ENCODE results near the gene ZFR. TPM values are rescaled to one million over a fixed set of nuclear protein-coding genes. Genes with fewer than 3 reads are reported as not detected.

ZFR gene
- 53.6 to 76.8 TPM (median 56.3 TPM) in 5 replicates for total RNA-seq (2022; extraction: Qiagen RNA extraction)

GRCh38 chr5:32444431-32445286 is at the start of gene ZFR:
Gene ZFR, minus strand, starts transcription at chr5:32444740. Its CDS starts 82 bp downstream, at chr5:32444658.

GRCh38 chr5:32312595-32313332 is 131.8 kb downstream of the ZFR start, which contains the start of gene MTMR12:
Gene MTMR12, minus strand, starts transcription at chr5:32312939. Its CDS starts 101 bp downstream, at chr5:32312838.

Other genes with a start within 250 kb of the ZFR start
- 15.3 to 20.5 TPM (median 18.2 TPM) in 5 replicates for gene MTMR12, start 131.8 kb downstream of the ZFR start, total RNA-seq (2022; extraction: Qiagen RNA extraction)
- 187 to 247 TPM (median 239 TPM) in 5 replicates for gene SUB1, start 140.8 kb upstream of the ZFR start, total RNA-seq (2022; extraction: Qiagen RNA extraction)

All from A549 treated with AZD2906 at 1 μM for 4 hours (cell line).